ENCODE measurements around the gene KIRREL3. TPM values are rescaled to one million over a fixed set of nuclear protein-coding genes. Genes with fewer than 3 reads are reported as not detected.

The KIRREL3 gene
- polyA plus RNA-seq, 1 donor (not counting 4 experiments of a cell fraction or from before 2014, with no cell fraction given): 0.04 TPM

- Histone ChIP-seq H3K4me1 (ENCODE audit: control insufficient read depth, extremely low read depth, insufficient read depth, low read length) (no peaks in the 10 kb centered on the region), H3K79me2 (ENCODE audit: control insufficient read depth, insufficient read depth, low read length) (no peaks in the 10 kb centered on the region), H4K20me1 (ENCODE audit: control insufficient read depth, extremely low read depth, insufficient read depth, low read length) (no peaks in the 10 kb centered on the region), H3K9ac (ENCODE audit: control insufficient read depth, extremely low read depth, insufficient read depth, low read length) (no peak overlapping the region), H2AFZ (ENCODE audit: control insufficient read depth, low read length) (no peak overlapping the region), H3K4me2 (ENCODE audit: control insufficient read depth, extremely low read depth, insufficient read depth, low read depth, low read length) (no peak overlapping the region), H3K27ac (ENCODE audit: control insufficient read depth, insufficient read depth, low read length) (no peak overlapping the region), H3K27me3 (ENCODE audit: control insufficient read depth, extremely low read depth, insufficient read depth, low read length) (no peaks in the 10 kb centered on the region), H3K9me3 (ENCODE audit: control insufficient read depth, low read depth, low read length) (no peaks in the 10 kb centered on the region), H3K9me1 (ENCODE audit: control insufficient read depth, extremely low read depth, insufficient read depth, low read length) (no peaks in the 10 kb centered on the region), H3K36me3 (ENCODE audit: control insufficient read depth in 2 of 2, extremely low read depth in 1 of 2, insufficient read depth in 2 of 2, low read length in 2 of 2) (no peaks in the 10 kb centered on the region), H3K4me3 (ENCODE audit: control insufficient read depth in 2 of 3, extremely low read depth in 1 of 3, insufficient read depth in 2 of 3, low read depth in 1 of 3, low read length in 3 of 3) (no peak overlapping the region)
- dilution Hi-C loops (cut with MboI; ENCODE audit: extremely low pct_ligation_motif_present, low sequenced_read_pairs): no loop called here
- FAIRE-seq: no peak
- no peak for DNase-seq (ENCODE audit: low read depth, low spot score)
- no peak for TF ChIP-seq CTCF (optimal IDR thresholded peaks at IDR 0.05 in 1 of 3, IDR thresholded peaks at IDR 0.05 in 1 of 3, conservative IDR thresholded peaks at IDR 0.05 in 1 of 3; ENCODE audit: extremely low read depth in 1 of 3, insufficient read depth in 2 of 3, low read length in 3 of 3)
- TF ChIP-seq EZH2 (IDR thresholded peaks at IDR 0.05; ENCODE audit: low read length): no peak
Measured at GRCh38 chr11:126424471-126425039, 576.0 kb downstream of the KIRREL3 start.

GRCh38 chr11:126423743-126424142 is 576.8 kb downstream of the KIRREL3 start:
- FAIRE-seq: no peak
- no peaks in the 10 kb centered on the region for H3K36me3 ChIP-seq (ENCODE audit: control insufficient read depth in 2 of 2, extremely low read depth in 1 of 2, insufficient read depth in 2 of 2, low read length in 2 of 2)
- dilution Hi-C loops (cut with MboI; ENCODE audit: extremely low pct_ligation_motif_present, low sequenced_read_pairs): no loop called here
- TF ChIP-seq CTCF (optimal IDR thresholded peaks at IDR 0.05 in 1 of 3, IDR thresholded peaks at IDR 0.05 in 1 of 3, conservative IDR thresholded peaks at IDR 0.05 in 1 of 3; ENCODE audit: extremely low read depth in 1 of 3, insufficient read depth in 2 of 3, low read length in 3 of 3): no peak
- TF ChIP-seq EZH2 (IDR thresholded peaks at IDR 0.05; ENCODE audit: low read length): no peak
- H3K4me1 ChIP-seq (ENCODE audit: control insufficient read depth, extremely low read depth, insufficient read depth, low read length): no peaks in the 10 kb centered on the region
- H2AFZ ChIP-seq (ENCODE audit: control insufficient read depth, low read length): no peak overlapping the region
- H3K27me3 ChIP-seq (ENCODE audit: control insufficient read depth, extremely low read depth, insufficient read depth, low read length): no peaks in the 10 kb centered on the region
- no peak overlapping the region for H3K9ac ChIP-seq (ENCODE audit: control insufficient read depth, extremely low read depth, insufficient read depth, low read length)
- DNase-seq (ENCODE audit: low read depth, low spot score): no peak
- H3K9me3 ChIP-seq (ENCODE audit: control insufficient read depth, low read depth, low read length): no peaks in the 10 kb centered on the region
- H3K4me2 ChIP-seq (ENCODE audit: control insufficient read depth, extremely low read depth, insufficient read depth, low read depth, low read length): no peak overlapping the region
- no peaks in the 10 kb centered on the region for H3K79me2 ChIP-seq (ENCODE audit: control insufficient read depth, insufficient read depth, low read length)
- H4K20me1 ChIP-seq (ENCODE audit: control insufficient read depth, extremely low read depth, insufficient read depth, low read length): no peaks in the 10 kb centered on the region
- H3K4me3 ChIP-seq (ENCODE audit: control insufficient read depth in 2 of 3, extremely low read depth in 1 of 3, insufficient read depth in 2 of 3, low read depth in 1 of 3, low read length in 3 of 3): no peak overlapping the region
- H3K27ac ChIP-seq (ENCODE audit: control insufficient read depth, insufficient read depth, low read length): no peak overlapping the region
- H3K9me1 ChIP-seq (ENCODE audit: control insufficient read depth, extremely low read depth, insufficient read depth, low read length): no peaks in the 10 kb centered on the region
